Cardiac muscle cell (in vitro differentiated cells and primary cell): ENCODE measurements around the gene EFCAB6. TPM values are rescaled to one million over a fixed set of nuclear protein-coding genes. Genes with fewer than 3 reads are reported as not detected.

ENCODE experiments used
- DNase-seq, 2 donors: peaks; one replicate each; pipeline versions ENCODE4 v3.0.0 to v3.0.0-alpha.2; 2010 to 2017; ENCODE audit warnings: low read depth in 1 of 2, low spot score in 1 of 2
- H3K27ac ChIP-seq: fragments of 200-600 bp; sonication (generic); 2 replicates; pipeline ENCODE4 v1.5.1; 2016
- H3K27me3 ChIP-seq: fragments of 200-600 bp; sonication (generic); 2 replicates; pipeline ENCODE4 v1.6.0; 2016; ENCODE audit warnings: control low read depth
- H3K36me3 ChIP-seq: fragments of 200-600 bp; sonication (generic); 2 replicates; pipeline ENCODE4 v1.5.1; 2016; ENCODE audit warnings: control low read depth
- H3K4me1 ChIP-seq: fragments of 200-600 bp; sonication (generic); 2 replicates; pipeline ENCODE4 v1.8.1; 2017; ENCODE audit warnings: low read depth, mild to moderate bottlenecking, mixed run types
- H3K4me3 ChIP-seq: fragments of 200-600 bp; sonication (generic); 2 replicates; pipeline ENCODE4 v1.5.1; 2016; ENCODE audit warnings: mild to moderate bottlenecking
- H3K9me3 ChIP-seq: fragments of 200-600 bp; sonication (generic); 2 replicates; pipeline ENCODE4 v1.5.1; 2017; ENCODE audit warnings: low read depth, mild to moderate bottlenecking, control low read depth
- CTCF ChIP-seq: IDR thresholded peaks from 2 replicates; pipeline ENCODE4 v1.5.1; 2012; ENCODE audit warnings: low read depth, mild to moderate bottlenecking, low read length
- polyA plus RNA-seq: library from polyadenylated mRNA; unstranded; fragments of >200 nt; fragmentation: Nextera tagmentation; extraction: Ambion mirVana; gene quantifications from 2 replicates; pipeline ENCODE4 v1.2.1, GENCODE V29; 2016
- total RNA-seq: library from RNA; depleted of rRNA; stranded (reverse); fragments of >200 nt; gene quantifications from 2 replicates; pipeline ENCODE4 v1.2.3, GENCODE V29; 2016

EFCAB6 gene
- total and polyA plus RNA-seq, 2 experiments from 2014 or later, result 1.5 to 3.8 TPM

- Histone ChIP-seq H3K27me3 (no peaks in the 10 kb centered on the region), H3K27ac (no peak overlapping the region), H3K36me3 (no peaks in the 10 kb centered on the region), H3K9me3 (no peaks in the 10 kb centered on the region), H3K4me3 (no peak overlapping the region), H3K4me1 (no peaks in the 10 kb centered on the region)
- TF ChIP-seq CTCF, result no peak
- DNase-seq, result no peak
Observed at GRCh38 chr22:43840851-43841250, 28.7 kb upstream of the EFCAB6 start.

- no peak for DNase-seq
- no peak overlapping the region for H3K4me3 ChIP-seq
Observed at GRCh38 chr22:43840431-43840830, 28.3 kb upstream of the EFCAB6 start.

GRCh38 chr22:43839781-43840180 lies 27.7 kb upstream of the EFCAB6 start:
- no peak overlapping the region for H3K27ac ChIP-seq
- no peaks in the 10 kb centered on the region for H3K36me3 ChIP-seq
- no peak for DNase-seq
- H3K4me1 ChIP-seq, result no peaks in the 10 kb centered on the region
- H3K27me3 ChIP-seq, result no peaks in the 10 kb centered on the region
- TF ChIP-seq CTCF, result no peak
- H3K9me3 ChIP-seq, result no peaks in the 10 kb centered on the region
- no peak overlapping the region for H3K4me3 ChIP-seq

More at GRCh38 chr22:43840431-43840830, 28.3 kb upstream of the EFCAB6 start:
- H3K27me3 ChIP-seq, result no peaks in the 10 kb centered on the region
- H3K9me3 ChIP-seq, result no peaks in the 10 kb centered on the region
- TF ChIP-seq CTCF, result no peak
- H3K36me3 ChIP-seq, result no peaks in the 10 kb centered on the region
- H3K4me1 ChIP-seq, result no peaks in the 10 kb centered on the region
- no peak overlapping the region for H3K27ac ChIP-seq

- no peak for DNase-seq
- no peaks in the 10 kb centered on the region for H3K27me3 ChIP-seq
- H3K4me1 ChIP-seq, result no peaks in the 10 kb centered on the region
- no peaks in the 10 kb centered on the region for H3K9me3 ChIP-seq
- H3K4me3 ChIP-seq, result no peak overlapping the region
- no peaks in the 10 kb centered on the region for H3K36me3 ChIP-seq
- TF ChIP-seq CTCF, result no peak
- no peak overlapping the region for H3K27ac ChIP-seq
Observed at GRCh38 chr22:43838571-43839307, 26.6 kb upstream of the EFCAB6 start.

GRCh38 chr22:43838161-43838560 lies 26.1 kb upstream of the EFCAB6 start:
- Histone ChIP-seq H3K27me3 (no peaks in the 10 kb centered on the region), H3K9me3 (no peaks in the 10 kb centered on the region), H3K27ac (no peak overlapping the region), H3K36me3 (no peaks in the 10 kb centered on the region), H3K4me1 (peaks cover 4% of the 10 kb centered on the region), H3K4me3 (no peak overlapping the region)
- TF ChIP-seq CTCF, result no peak
- no peak for DNase-seq
